Thoracic aorta (tissue), 2 donors: ENCODE data around the gene U2AF2. TPM values are rescaled to one million over a fixed set of nuclear protein-coding genes. Genes with fewer than 3 reads are reported as not detected.
A peak's percentile ranks its signal among the peaks of the same experiment; 100 is the strongest.

Source experiments
- ATAC-seq: fragments of 150-250 bp; one replicate; pipeline ENCODE4 v1.8.0; 2017; ENCODE audit warnings: low read depth; ENCODE audit not compliant: insufficient number of reproducible peaks, low FRiP score
- DNase-seq: peaks from one replicate; pipeline ENCODE4 v3.0.0-alpha.2; 2020; ENCODE audit warnings: low spot score
- H3K27ac ChIP-seq, 2 donors: fragments of 200-600 bp; sonication (generic); 1 replicate in 1 of 2; 2 replicates in 1 of 2; pipeline ENCODE4 v1.5.1; 2016; ENCODE audit warnings: mild to moderate bottlenecking in 2 of 2, moderate library complexity in 2 of 2
- H3K27me3 ChIP-seq: fragments of 200-600 bp; sonication (generic); replicated peaks from 2 replicates; pipeline ENCODE4 v1.6.0; 2016; ENCODE audit warnings: mild to moderate bottlenecking; ENCODE audit not compliant: insufficient read depth
- H3K36me3 ChIP-seq: fragments of 200-600 bp; sonication (generic); one replicate; pipeline ENCODE4 v1.5.1; 2016
- H3K4me1 ChIP-seq, 2 donors: fragments of 200-600 bp; sonication (generic); 1 replicate in 1 of 2; 2 replicates in 1 of 2; pipeline versions ENCODE4 v1.5.1 to v1.6.0; 2016; ENCODE audit warnings: low read depth in 2 of 2, mild to moderate bottlenecking in 1 of 2; ENCODE audit not compliant: control insufficient read depth in 1 of 2
- H3K4me3 ChIP-seq: fragments of 200-600 bp; sonication (generic); 2 replicates; pipeline ENCODE4 v1.5.1; 2016; ENCODE audit warnings: mild to moderate bottlenecking
- H3K9me3 ChIP-seq: fragments of 200-600 bp; sonication (generic); 2 replicates; pipeline ENCODE4 v1.5.1; 2016
- CTCF ChIP-seq: fragments of 200-600 bp; sonication (generic); IDR thresholded peaks from one replicate; pipeline ENCODE4 v1.5.1; 2019; ENCODE audit warnings: antibody characterized with exemption
- total RNA-seq, 2 donors: library from RNA; depleted of rRNA; stranded (reverse); fragments of >200 nt; gene quantifications; one replicate each; pipeline versions ENCODE4 v1.1.0 to v1.2.3, GENCODE V29; 2016

U2AF2 gene
- total RNA-seq, 2 donors from 2014 or later: 77.3 to 106 TPM

DNA sequence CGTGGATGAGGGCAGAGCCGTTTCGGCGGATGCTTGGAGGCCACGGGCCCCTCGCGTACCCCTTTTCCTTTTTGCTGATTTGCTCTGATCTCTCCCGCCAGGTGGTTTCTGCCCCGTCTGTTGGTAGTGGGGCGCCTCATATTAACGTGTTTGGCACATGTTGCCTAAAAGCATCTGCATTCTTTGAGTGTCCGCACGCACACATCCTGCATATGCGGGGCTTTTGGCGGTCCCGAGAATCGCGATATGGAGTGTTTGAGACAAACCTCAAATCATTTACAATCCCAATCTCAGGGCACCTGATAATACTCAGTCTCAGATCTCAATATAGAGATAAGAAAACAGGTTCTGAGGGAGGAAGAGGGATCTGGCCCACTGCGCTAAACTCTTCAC is 809 bp downstream of the U2AF2 start:
- H3K27ac ChIP-seq: peak overlapping the region; percentile 91 to 98
- H3K9me3 ChIP-seq: no peaks in the 10 kb centered on the region
- TF ChIP-seq CTCF: no peak
- H3K27me3 ChIP-seq: no peaks in the 10 kb centered on the region
- peaks cover 17% of the 10 kb centered on the region for H3K36me3 ChIP-seq
- ATAC-seq (no peak), DNase-seq (no peak)
- peak overlapping the region; percentile 100 for H3K4me3 ChIP-seq
- peaks cover 37 to 46% of the 10 kb centered on the region in 2 donors for H3K4me1 ChIP-seq

GRCh38 chr19:55656552-55656951 is 1.7 kb downstream of the U2AF2 start:
- Histone ChIP-seq H3K36me3 (peaks cover 24% of the 10 kb centered on the region), H3K4me1 (peaks cover 37 to 46% of the 10 kb centered on the region in 2 donors), H3K27me3 (no peaks in the 10 kb centered on the region), H3K4me3 (peak overlapping the region; percentile 100), H3K27ac (no peak overlapping the region), H3K9me3 (no peaks in the 10 kb centered on the region)
- DNase-seq (no peak), ATAC-seq (no peak)
- TF ChIP-seq CTCF: no peak

GRCh38 chr19:55656988-55657747 is 2.3 kb downstream of the U2AF2 start:
- Histone ChIP-seq H3K27me3 (no peaks in the 10 kb centered on the region), H3K4me1 (peaks cover 37 to 46% of the 10 kb centered on the region in 2 donors), H3K36me3 (peaks cover 30% of the 10 kb centered on the region), H3K9me3 (no peaks in the 10 kb centered on the region), H3K4me3 (peak overlapping the region; percentile 100), H3K27ac (no peak overlapping the region)
- no peak for ATAC-seq
- TF ChIP-seq CTCF: no peak
- no peak for DNase-seq

GRCh38 chr19:55658846-55659459 is 4.1 kb downstream of the U2AF2 start:
- Histone ChIP-seq H3K4me1 (peaks cover 34 to 38% of the 10 kb centered on the region in 2 donors), H3K27ac (no peak overlapping the region), H3K36me3 (peaks cover 48% of the 10 kb centered on the region), H3K4me3 (no peak overlapping the region), H3K9me3 (no peaks in the 10 kb centered on the region), H3K27me3 (no peaks in the 10 kb centered on the region)
- DNase-seq (no peak), ATAC-seq (no peak)
- no peak for TF ChIP-seq CTCF

GRCh38 chr19:55659822-55660221 is 5.0 kb downstream of the U2AF2 start:
- Histone ChIP-seq H3K4me1 (peaks cover 34 to 38% of the 10 kb centered on the region in 2 donors), H3K36me3 (peaks cover 57% of the 10 kb centered on the region), H3K9me3 (no peaks in the 10 kb centered on the region), H3K27ac (no peak overlapping the region), H3K27me3 (no peaks in the 10 kb centered on the region), H3K4me3 (no peak overlapping the region)
- ATAC-seq (no peak), DNase-seq (no peak)
- TF ChIP-seq CTCF: no peak
